Measurements from ENCODE around the gene SLC6A13.

GRCh38 chr12:174596-174995 is 88.0 kb downstream of the SLC6A13 start:
- no peak for TF ChIP-seq CTCF (IDR thresholded peaks at IDR 0.05)
- no peak for TF ChIP-seq POLR2A (IDR thresholded peaks at IDR 0.05)
